PC-9 (cell line): ENCODE data around the gene ULK2.
"Not testable (repeated sequence)": the region's sequence is repeated elsewhere in the genome, so short reads cannot be mapped to it uniquely, and the experiment has no call there.

ENCODE experiments used
- CTCF ChIP-seq: fragments of 200-600 bp; sonication (generic); conservative IDR thresholded peaks from 2 replicates; pipeline ENCODE4 v1.6.1; 2017; ENCODE audit warnings: mixed run types, antibody characterized with exemption, mild to moderate bottlenecking, moderate library complexity
- EZH2 ChIP-seq: fragments of 200-600 bp; sonication (generic); IDR thresholded peaks from 2 replicates; pipeline ENCODE4 v1.8.0; 2017; ENCODE audit warnings: antibody characterized with exemption, low read depth

GRCh38 chr17:19890554-19890953, 22.8 kb upstream of the ULK2 start:
- not testable (repeated sequence) for TF ChIP-seq CTCF, EZH2
